Tibial nerve (tissue), 3 donors: ENCODE data around the gene GPR21.

ENCODE experiments used
- CTCF ChIP-seq, 5 experiments: fragments of 200-600 bp in 3 of 5; fragments of 450-650 bp in 2 of 5; sonication (generic) in 3 of 5; IDR thresholded peaks; one replicate each; pipeline ENCODE4 v1.5.1; 2016 to 2019; ENCODE audit warnings: antibody characterized with exemption in 5 of 5, mild to moderate bottlenecking in 3 of 5, moderate library complexity in 2 of 5
- POLR2A ChIP-seq, 2 donors: fragments of 450-650 bp; IDR thresholded peaks; one replicate each; pipeline ENCODE4 v1.6.1; 2017; ENCODE audit warnings: antibody characterized with exemption in 2 of 2, mild to moderate bottlenecking in 2 of 2, moderate library complexity in 2 of 2

GRCh38 chr9:123053046-123053445, 19.6 kb downstream of the GPR21 start:
- TF ChIP-seq CTCF (IDR thresholded peaks at IDR 0.05) (no peak), POLR2A (IDR thresholded peaks at IDR 0.05) (no peak)
